ENCODE measurements around the gene RASSF4.

DNA sequence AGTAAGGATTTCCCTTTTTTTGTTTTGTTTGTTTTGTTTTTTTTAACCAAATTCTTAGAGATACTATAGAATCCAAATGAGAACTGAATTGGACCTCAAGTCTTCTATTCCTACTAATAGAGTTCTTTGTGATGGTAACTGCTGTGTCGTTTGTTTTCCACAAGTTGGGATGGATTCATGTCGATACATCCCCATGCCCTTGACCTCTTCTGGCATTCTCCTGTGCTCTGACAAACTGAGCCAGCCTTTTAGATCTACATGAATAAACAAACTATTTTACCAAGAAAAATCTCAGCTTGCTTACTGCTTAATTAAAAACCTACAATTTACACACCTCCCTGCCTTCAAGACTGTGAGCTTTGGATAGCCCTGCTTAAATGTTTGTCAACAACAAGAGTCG, 45.1 kb downstream of the RASSF4 start:
- TF ChIP-seq ZNF48 (tag by site-specific recombination; IDR thresholded peaks at IDR 0.05): no peak
- TF ChIP-seq ZNF391 (tag by site-specific recombination; IDR thresholded peaks at IDR 0.05; ENCODE audit: borderline replicate concordance, low read depth): no peak
- TF ChIP-seq, protein P1, sequence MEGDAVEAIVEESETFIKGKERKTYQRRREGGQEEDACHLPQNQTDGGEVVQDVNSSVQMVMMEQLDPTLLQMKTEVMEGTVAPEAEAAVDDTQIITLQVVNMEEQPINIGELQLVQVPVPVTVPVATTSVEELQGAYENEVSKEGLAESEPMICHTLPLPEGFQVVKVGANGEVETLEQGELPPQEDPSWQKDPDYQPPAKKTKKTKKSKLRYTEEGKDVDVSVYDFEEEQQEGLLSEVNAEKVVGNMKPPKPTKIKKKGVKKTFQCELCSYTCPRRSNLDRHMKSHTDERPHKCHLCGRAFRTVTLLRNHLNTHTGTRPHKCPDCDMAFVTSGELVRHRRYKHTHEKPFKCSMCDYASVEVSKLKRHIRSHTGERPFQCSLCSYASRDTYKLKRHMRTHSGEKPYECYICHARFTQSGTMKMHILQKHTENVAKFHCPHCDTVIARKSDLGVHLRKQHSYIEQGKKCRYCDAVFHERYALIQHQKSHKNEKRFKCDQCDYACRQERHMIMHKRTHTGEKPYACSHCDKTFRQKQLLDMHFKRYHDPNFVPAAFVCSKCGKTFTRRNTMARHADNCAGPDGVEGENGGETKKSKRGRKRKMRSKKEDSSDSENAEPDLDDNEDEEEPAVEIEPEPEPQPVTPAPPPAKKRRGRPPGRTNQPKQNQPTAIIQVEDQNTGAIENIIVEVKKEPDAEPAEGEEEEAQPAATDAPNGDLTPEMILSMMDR (tag by site-specific recombination; IDR thresholded peaks at IDR 0.05): no peak
- TF ChIP-seq GLIS1 (tag by site-specific recombination; IDR thresholded peaks at IDR 0.05): no peak
- TF ChIP-seq SP2 (tag by site-specific recombination; IDR thresholded peaks at IDR 0.05): no peak
- no peak for TF ChIP-seq ZNF501 (tag by site-specific recombination; IDR thresholded peaks at IDR 0.05)
- no peak for TF ChIP-seq ZEB2 (tag by site-specific recombination; IDR thresholded peaks at IDR 0.05)
- TF ChIP-seq, protein P2, sequence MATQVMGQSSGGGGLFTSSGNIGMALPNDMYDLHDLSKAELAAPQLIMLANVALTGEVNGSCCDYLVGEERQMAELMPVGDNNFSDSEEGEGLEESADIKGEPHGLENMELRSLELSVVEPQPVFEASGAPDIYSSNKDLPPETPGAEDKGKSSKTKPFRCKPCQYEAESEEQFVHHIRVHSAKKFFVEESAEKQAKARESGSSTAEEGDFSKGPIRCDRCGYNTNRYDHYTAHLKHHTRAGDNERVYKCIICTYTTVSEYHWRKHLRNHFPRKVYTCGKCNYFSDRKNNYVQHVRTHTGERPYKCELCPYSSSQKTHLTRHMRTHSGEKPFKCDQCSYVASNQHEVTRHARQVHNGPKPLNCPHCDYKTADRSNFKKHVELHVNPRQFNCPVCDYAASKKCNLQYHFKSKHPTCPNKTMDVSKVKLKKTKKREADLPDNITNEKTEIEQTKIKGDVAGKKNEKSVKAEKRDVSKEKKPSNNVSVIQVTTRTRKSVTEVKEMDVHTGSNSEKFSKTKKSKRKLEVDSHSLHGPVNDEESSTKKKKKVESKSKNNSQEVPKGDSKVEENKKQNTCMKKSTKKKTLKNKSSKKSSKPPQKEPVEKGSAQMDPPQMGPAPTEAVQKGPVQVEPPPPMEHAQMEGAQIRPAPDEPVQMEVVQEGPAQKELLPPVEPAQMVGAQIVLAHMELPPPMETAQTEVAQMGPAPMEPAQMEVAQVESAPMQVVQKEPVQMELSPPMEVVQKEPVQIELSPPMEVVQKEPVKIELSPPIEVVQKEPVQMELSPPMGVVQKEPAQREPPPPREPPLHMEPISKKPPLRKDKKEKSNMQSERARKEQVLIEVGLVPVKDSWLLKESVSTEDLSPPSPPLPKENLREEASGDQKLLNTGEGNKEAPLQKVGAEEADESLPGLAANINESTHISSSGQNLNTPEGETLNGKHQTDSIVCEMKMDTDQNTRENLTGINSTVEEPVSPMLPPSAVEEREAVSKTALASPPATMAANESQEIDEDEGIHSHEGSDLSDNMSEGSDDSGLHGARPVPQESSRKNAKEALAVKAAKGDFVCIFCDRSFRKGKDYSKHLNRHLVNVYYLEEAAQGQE (tag by site-specific recombination; IDR thresholded peaks at IDR 0.05): no peak
- no peak for TF ChIP-seq ZNF274 (IDR thresholded peaks at IDR 0.05; ENCODE audit: low read length)
- no peak for TF ChIP-seq ZNF274 (tag by site-specific recombination; IDR thresholded peaks at IDR 0.05; ENCODE audit: borderline replicate concordance)
